Spleen (tissue), 7 donors: Measurements from ENCODE around the gene ERBB4.

Experiments used
- POLR2A ChIP-seq, 3 donors: fragments of 450-650 bp; IDR thresholded peaks; one replicate each; pipeline ENCODE4 v1.5.1; 2017; ENCODE audit warnings: antibody characterized with exemption in 3 of 3, mild to moderate bottlenecking in 1 of 3
- POLR2AphosphoS5 ChIP-seq, 3 donors: sonication (generic); formaldehyde crosslinking; IDR thresholded peaks; one replicate each; pipeline ENCODE4 v1.5.1; 2017; ENCODE audit warnings: antibody characterized with exemption in 3 of 3
- TF ChIP-seq, protein P1 (sequence below), 11 experiments: fragments of 200-600 bp in 7 of 11; fragments of 450-650 bp in 4 of 11; sonication (generic) in 4 of 11; IDR thresholded peaks in 8 of 11; conservative IDR thresholded peaks in 3 of 11; 1 replicate in 7 of 11; 2 replicates in 4 of 11; pipeline versions ENCODE4 v1.4.0 to v1.8.0; 2016 to 2021; ENCODE audit warnings: antibody characterized with exemption in 11 of 11, inconsistent platforms in 4 of 11, mild to moderate bottlenecking in 1 of 11
- donor health status: DM: no; HTN: no; CAD: no; lungs with moderate emphysema.
- donor health status: DM: no; HTN: no; CAD: no.
- donor health status: DM: no; HTN: no; CAD: no.

DNA sequence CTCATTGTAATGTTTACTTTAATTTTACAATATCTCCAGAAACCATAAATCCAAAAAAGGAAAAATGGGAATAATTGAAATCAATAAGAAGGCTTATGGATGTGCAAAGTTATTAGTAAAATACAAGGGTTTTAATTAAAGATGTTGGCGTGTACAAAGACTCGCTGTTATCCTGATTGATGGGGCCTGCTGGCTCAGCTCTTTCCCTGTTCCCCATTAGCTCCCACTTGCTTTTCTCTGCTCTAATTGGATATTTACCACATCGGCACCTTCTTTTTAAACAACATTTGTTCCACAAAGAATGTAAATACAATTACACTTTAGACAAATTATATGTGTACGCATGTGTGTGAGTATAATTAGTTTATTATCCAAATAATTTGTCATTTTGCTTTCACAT is 796.6 kb downstream of the ERBB4 start:
- TF ChIP-seq, protein P1, sequence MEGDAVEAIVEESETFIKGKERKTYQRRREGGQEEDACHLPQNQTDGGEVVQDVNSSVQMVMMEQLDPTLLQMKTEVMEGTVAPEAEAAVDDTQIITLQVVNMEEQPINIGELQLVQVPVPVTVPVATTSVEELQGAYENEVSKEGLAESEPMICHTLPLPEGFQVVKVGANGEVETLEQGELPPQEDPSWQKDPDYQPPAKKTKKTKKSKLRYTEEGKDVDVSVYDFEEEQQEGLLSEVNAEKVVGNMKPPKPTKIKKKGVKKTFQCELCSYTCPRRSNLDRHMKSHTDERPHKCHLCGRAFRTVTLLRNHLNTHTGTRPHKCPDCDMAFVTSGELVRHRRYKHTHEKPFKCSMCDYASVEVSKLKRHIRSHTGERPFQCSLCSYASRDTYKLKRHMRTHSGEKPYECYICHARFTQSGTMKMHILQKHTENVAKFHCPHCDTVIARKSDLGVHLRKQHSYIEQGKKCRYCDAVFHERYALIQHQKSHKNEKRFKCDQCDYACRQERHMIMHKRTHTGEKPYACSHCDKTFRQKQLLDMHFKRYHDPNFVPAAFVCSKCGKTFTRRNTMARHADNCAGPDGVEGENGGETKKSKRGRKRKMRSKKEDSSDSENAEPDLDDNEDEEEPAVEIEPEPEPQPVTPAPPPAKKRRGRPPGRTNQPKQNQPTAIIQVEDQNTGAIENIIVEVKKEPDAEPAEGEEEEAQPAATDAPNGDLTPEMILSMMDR (IDR thresholded peaks at IDR 0.05 in 8 of 11, conservative IDR thresholded peaks at IDR 0.05 in 3 of 11): no peak
- TF ChIP-seq POLR2A (IDR thresholded peaks at IDR 0.05) (no peak), POLR2AphosphoS5 (IDR thresholded peaks at IDR 0.05) (no peak)
